SHP77 (cell line): ENCODE measurements around the gene ZNF546.
"Not testable (repeated sequence)": the region's sequence is repeated elsewhere in the genome, so short reads cannot be mapped to it uniquely, and the experiment has no call there.

Source experiments
- DNase-seq, 2 experiments: peaks; one replicate each; lab custom pipeline; 2025; lab: John Stamatoyannopoulos, UW

Gene ZNF546

DNA sequence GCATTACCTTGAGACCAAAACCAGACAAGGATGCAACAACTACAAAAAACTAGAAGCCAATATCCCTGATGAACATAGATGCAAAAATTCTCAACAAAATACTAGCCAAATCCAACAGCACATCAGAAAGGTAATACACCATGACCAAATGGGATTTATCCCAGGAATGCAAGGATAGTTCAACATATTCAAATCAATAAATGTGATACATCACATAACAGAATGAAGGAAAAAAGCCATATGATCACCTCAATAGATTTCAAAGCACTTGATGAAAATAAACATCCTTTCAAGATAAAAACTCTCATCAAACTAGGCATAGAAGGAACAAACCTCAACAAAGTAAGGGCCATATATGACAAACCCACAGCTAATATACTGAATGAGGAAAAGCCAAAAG lies 10.2 kb upstream of the ZNF546 start:
- DNase-seq: no peak

DNA sequence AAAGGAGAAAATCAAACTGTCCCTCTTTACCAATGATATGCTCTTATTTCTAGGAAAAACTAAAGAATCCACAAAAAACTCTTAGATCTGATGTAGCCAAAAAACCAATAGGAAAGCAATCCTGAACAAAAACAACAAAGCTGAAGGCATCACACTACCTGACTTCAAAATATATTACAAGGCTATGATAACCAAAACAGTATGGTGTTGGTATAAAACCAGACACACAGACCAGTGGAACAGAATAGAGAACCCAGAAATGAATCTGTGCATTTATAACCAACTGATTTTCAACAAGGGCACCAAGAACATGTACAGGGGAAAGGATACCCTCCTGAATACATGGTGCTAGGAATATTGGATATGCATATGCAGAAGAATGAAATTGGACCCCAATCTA lies 9.7 kb upstream of the ZNF546 start:
- DNase-seq: no peak

DNA sequence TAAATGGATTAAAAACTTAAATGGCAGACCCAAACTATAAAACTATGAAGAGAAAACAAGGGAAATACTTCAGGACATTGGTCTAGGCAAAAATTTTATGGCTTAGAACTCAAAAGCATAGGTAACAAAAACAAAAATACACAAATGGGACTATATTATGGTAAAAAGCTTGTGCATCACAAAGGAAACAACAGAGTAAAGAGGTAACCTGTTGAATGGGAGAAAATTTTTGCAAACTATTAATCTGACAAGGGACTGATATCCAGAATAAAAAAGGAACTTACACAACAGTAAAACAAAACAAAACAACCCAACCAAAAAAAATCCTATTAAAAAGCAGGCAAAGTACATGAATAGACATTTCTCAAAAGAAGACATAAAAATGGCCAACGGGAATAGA lies 9.3 kb upstream of the ZNF546 start:
- no peak for DNase-seq

DNA sequence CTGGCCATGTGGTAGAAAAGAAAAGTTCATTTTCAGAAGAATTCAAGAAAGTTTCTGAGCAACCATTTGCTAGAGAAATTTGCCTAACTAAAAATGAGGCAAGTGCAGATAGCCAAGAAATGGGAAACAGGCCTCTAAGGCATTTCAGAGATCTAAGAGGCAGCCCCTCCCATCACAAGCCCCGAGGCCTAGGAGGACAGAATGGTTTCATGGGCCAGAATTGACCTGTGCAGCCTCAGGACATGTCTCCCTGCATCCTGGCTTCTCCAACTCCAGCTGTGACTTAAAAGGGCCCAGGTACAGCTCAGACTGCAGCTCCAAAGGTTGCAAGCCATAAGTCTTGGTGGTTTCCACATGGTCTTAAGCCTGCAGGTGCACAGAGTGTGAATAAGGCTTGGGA lies 3.3 kb upstream of the ZNF546 start:
- no peak for DNase-seq

DNA sequence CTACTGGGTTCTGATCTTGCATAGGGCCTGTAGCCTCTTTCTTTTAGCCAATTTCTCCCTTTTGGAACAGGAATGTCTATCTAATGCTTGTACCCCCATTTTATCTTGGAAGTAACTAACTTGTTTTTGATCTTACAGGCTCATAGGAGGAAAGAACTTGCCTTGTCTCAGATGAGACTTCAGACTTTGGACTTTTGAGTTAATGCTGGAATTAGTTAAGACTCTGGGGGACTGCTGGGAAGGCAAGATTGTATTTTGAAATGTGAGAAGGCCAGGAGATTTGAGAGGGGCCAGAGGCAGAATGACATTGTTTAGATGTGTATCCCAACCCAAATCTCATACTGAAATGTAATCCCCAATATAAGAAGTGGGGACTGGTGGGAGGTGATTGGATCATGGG lies 2.5 kb upstream of the ZNF546 start:
- no peak for DNase-seq

DNA sequence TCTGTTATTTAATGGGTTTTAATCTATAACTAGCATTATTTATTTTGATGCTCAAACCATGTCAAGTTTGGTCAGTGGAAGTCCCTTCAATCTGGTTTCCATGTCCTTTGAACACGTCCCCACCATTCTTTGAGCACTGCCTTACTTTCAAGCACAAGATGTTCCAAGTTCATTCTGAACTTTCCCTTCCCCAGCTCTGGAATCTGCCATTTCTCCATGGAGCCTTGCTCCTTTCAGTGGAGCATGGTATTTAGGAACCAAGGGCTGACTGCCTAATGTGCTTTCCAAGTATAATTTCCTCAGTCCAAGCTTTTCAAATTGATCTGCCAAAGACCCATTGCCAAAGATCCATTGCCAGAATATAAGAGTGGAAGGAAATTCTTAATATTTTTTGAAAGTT lies 1.1 kb upstream of the ZNF546 start:
- no peak for DNase-seq

DNA sequence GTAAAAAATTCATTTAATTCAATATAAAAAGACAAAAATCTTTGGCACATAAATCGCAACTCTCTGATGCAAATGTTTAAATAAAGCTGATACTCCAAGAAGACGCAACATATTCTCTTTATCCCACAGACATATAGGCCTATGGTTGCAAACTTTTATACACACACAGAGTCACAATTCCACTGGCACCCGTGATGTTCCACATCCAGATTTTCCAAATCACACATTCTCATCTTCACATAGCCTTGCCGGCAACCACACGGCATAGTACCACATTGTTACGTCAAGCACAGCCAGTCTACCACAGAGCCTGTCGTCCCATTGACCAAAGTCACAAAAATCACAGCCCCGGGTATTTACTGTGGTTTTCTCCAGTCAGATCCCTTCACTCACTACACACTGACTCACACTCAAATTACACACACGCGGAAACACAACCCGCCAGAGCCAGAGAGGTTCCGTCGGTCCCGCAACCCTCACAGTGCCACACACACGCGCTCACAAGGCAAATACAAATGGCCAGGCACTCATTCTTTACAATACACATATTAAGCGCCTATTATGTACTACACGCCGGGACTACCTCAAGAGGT lies 546 bp upstream of the ZNF546 start:
- peak; percentile 39 to 58 for DNase-seq

DNA sequence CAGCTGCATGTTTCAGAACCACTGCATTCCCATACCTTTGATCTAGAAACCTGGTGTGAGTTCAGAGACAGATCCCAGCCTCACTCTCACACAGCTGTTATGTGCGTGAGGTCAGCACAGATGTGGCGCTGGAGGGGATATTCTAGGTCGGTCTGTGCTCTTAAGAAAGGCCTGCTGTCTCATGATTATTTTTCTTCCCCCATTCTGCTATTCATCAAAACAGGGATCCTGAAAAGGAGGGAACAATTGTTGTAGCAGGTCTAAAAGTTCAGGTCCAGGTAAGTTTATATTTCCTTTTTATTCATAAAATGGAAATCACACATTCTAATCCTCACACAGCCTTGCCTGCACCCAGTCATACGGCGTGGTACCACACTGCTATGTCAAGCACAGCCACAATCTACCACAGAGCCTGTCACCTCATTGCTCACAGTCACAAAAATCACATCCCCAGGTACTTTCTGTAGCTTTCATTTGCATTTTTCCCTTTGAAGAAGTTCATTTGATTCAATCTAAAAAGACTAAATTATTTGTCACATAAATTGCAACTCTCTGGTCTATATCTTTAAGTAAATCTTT lies 867 bp downstream of the ZNF546 start:
- DNase-seq: peak in 1 of 2 experiments; percentile 37

DNA sequence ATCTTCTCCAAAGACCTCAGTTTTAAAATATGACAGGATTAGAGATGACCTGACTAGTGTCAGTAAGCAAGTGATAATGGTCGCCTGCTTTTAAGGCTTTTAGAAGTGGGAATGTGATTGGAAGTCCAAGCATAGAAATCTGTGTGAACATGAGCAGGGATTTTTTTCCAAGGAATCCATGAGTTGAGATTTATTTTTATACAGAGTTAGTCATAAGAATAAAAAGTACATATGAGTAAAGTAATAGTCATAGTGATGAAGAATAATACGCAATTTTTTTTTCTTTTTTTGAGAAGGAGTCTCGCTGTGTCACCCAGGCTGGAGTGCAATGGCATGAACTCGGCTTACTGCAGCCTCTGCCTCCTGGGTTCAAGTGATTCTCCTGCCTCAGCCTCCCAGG lies 1.6 kb downstream of the ZNF546 start:
- no peak for DNase-seq

DNA sequence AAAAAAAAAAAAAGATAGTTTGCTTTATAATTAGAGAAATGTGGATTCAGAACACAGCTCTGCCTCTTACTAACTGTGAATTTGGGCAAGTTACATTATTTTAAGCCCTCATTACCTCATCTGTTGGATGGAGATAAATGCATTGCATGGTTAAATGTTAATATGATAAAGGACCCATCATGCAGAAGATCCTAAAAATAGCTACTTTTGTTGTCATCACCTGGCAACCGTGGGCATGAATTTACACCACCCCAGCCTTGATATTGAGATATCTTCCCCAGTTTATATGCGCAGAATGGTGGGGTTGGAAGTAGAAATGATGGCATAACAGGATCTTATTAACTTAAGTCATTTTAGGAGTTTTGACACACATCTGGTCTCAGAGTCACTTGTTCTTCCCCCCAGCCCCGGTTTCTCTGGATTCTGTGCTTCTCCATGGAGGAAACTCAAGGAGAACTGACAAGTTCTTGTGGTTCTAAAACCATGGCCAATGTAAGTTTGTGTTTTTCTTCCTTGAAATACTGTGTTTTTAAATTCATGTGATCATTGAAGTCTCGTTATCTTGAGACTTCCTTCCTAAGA lies 8.9 kb downstream of the ZNF546 start:
- DNase-seq: no peak

DNA sequence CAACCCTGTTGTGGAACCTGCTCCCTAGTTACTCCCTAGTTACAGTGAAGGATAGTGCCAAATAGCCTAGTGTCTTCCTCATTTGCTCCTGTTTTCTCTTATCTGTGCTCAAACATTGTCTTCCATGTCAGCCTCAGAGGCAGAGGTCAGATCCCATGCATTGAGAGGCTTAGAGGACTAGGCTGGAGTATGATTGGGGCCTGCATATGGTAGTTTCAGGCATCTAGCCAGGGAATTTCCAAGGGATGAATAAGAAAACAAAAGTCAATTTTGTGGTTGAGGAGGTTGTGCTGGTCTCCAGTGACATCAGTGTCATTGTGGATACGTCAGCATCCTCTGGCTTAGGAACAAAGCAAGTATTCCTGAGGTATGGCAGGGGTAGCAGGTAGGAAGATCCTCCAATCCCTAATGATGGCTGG lies 9.4 kb downstream of the ZNF546 start:
- no peak for DNase-seq

DNA sequence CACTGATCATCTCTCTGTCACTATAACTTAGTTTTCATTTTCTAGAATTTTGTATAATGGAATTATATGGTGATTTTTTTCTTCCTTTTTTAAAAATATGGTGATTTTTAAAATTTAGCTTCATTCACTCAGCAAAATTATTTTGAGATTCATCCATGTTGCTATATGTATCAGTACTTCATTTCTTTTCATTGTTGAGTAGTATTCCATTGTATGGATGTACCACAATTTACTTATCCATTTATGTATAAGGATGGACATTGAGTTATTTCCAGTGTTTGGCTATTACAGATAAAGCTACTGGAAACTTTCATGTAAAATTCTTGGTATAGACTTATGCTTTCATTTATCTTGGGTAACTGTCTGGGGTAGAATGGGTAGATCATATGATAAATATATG lies 12.8 kb downstream of the ZNF546 start:
- no peak for DNase-seq

DNA sequence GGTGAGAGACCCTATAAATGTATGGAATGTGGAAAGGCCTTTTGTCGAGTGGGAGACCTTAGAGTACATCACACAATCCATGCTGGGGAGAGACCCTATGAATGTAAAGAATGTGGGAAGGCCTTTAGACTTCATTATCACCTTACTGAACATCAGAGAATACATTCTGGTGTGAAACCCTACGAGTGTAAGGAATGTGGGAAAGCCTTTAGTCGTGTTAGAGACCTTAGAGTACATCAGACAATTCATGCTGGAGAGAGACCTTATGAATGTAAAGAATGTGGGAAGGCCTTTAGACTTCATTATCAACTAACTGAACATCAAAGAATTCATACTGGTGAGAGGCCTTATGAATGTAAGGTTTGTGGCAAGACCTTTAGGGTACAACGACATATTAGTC lies 17.1 kb downstream of the ZNF546 start:
- no peak for DNase-seq

DNA sequence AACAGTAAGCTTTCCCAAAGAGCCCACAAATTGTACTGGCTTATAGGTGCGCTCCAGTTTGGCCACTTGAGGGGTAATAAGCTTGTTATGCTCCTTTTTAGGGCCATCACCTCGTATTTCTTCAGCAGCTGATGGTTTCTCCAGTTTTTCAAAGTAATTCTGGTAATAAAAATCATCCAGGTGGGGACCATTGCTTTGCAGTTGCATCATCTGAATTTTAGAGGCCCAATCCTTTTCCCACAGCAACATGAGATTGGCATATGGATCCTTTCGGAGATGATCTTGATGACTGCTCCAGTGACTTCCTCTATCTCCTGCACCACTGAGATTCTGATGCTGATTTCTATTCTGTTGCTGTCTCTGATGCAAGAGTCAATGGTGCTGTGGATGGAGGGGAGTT lies 27.1 kb downstream of the ZNF546 start:
- DNase-seq: no peak

DNA sequence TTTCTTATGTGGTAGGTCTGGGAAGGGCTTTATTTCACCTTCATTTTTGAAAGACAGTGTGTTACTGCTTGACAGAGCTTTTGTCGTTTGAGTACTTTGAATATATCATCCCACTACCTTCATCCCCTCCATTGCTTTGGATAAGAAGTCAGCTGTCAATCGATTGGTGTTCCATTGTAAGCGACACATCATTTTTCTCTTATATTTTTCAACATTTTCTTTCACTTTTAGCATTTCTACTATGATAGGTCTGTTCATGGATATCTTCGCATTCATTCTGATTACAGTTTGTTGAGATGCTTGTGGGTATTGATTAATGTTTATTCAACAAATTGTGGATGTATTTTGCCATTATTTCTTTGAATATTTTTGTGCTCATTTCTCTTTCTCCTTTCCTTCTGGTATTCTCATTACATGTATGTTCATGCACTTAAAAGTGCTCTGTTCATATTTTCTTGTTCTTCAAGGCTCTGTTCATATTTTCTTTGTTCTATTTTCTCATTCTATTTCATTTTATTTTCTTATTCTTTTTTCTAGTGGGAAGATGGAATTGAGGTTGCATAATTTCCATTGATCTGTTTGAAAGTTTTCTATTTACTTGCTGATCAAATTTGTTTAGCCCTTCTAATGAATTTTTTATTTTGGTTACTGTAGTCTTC lies 29.2 kb downstream of the ZNF546 start:
- DNase-seq: no peak

DNA sequence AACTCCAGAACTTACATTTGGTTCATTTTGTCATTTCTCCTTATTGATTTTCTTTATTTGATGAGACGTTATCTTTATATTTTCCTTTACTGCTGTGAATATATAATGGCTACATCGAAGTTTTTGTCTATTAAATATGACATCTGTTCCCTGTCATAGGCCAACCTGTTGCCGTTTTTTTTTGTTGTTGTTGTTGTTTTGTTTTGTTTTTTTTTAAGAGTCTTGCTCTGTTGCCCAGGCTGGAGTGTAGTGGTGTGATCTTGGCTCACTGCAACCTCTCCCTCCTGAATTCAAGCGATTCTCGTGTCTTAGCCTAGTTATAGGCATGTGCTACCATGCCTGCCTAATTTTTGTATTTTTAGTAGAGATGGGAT lies 29.7 kb downstream of the ZNF546 start:
- DNase-seq: no peak

DNA sequence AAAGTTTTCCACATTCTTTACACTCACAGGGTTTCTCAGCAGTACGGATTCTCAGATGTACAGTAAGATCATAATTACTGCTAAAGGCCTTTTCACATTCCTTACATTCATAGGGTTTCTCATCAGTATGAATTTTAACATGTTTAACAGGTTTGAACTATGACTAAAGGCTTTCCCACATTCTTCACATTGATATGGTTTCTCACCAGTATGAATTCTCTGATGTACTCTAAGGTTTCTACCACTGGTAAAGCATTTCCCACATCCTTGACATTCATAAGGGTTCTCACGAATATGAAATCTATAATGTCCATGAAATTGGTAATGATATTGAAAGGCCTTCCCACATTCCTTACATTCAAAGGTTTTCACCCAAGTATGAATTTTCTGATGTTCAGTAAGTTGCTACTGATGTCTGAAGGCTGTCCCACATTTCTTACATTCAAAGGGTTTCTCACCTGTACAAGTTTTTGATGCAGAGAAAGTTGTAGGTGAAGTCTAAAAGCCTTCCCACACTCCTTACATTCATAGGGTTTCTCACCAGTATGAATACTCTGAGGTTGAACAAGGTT lies 37.2 kb downstream of the ZNF546 start:
- no peak for DNase-seq

DNA sequence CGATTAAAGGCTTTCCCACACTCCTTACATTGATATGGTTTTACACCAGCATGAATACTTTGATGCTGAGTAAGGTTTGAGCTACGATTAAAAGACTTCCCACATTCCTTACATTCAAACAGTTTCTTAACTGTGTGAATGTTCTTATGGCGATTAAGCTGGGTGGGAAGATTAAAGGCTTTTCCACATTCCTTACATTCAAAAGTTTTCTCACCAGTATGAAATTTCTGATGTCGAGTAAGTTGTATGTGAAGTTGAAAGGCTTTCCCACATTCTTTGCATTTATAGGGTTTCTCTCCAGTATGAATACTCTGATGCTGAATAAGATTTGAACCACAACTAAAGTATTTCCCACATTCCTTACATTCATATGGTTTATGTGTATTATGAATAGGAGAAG lies 39.1 kb downstream of the ZNF546 start:
- DNase-seq: no peak

DNA sequence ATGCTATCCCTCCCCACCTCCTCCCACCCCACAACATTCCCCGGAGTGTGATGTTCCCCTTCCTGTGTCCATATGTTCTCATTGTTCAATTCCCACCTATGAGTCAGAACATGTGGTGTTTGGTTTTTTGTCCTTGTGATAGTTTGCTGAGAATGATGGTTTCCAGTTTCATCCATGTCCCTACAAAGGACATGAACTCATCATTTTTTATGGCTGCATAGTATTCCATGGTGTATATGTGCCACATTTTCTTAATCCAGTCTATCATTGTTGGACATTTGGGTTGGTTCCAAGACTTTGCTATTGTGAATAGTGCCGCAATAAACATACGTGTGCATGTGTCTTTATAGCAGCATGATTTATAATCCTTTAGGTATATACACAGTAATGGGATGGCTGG lies 41.2 kb downstream of the ZNF546 start:
- not testable (repeated sequence) for DNase-seq

DNA sequence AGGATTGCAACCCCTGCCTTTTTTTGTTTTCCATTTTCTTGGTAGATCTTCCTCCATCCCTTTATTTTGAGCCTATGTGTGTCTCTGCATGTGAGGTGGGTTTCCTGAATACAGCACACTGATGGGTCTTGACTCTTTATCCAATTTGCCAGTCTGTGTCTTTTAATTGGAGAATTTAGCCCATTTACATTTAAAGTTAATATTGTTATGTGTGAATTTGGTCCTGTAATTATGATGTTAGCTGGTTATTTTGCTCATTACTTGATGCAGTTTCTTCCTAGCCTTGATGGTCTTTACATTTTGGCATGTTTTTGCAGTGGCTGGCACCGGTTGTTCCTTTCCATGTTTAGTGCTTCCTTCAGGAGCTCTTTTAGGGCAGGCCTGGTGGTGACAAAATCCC lies 44.9 kb downstream of the ZNF546 start:
- not testable (repeated sequence) for DNase-seq

DNA sequence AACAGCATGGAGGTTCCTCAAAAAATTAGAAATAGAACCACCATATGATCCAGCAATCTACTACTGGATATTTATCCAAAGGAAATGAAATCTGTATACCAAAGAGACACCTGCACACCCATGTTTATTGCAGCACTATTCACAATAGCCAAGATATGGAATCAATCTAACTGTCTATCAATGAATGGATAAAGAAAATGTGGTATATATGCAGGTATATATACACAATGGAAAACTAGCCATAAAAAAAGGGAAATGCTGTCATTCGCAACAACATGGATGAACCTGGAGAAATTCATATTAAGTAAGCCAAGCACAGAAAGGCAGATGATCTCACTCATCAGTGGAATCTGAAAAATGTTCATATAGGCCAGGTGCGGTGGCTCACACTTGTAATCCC lies 56.6 kb downstream of the ZNF546 start:
- no peak for DNase-seq

DNA sequence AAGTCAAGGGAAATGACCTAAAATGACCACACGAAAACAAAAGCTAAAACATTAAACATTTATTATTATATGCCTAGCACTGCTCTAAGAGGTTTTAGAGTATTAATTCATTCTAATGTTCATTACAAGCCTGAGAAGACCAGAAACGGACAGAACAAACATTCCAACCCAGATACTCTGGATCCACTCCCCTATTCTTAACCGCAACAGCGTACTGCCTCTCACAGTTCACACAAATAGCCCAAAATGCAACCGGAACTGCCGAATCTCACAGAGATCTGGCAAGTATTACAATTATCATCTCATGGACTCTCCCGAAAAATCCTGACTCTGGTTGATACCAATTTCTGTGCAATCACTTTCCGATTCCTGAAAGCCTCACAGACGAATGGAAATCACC lies 57.8 kb downstream of the ZNF546 start:
- DNase-seq: no peak

DNA sequence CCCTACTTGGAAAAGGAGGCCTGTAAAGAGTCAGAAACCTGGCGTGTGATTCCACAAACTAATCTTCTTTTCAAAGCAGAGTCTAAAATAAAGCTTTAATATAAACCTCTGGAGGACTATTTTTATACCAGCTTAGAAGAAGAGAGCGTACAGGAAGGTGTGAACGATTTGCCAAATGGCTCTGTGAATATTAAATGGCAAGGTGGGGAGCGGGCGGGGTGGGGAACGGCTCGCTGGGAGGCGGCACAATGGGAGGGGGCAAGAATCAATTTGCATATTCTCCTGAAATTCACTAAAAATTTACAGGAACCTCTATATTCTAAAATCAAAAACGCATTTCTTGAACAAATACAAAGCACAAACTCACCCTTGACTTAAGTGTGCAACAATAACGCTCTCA lies 58.2 kb downstream of the ZNF546 start:
- no peak for DNase-seq
